HG02763 (cell line): ENCODE results near the gene BBS10.
"Not testable (repeated sequence)": the region's sequence is repeated elsewhere in the genome, so short reads cannot be mapped to it uniquely, and the experiment has no call there.

Experiments used
- ATAC-seq: cut with Tn5 transposase; IDR thresholded peaks from one replicate; pipeline ENCODE4 v1.9.1; 2021; ENCODE audit warnings: mild to moderate bottlenecking, moderate library complexity; ENCODE audit not compliant: unreplicated experiment

The BBS10 gene

GRCh38 chr12:76348079-76348901, at the start of gene BBS10:
BBS10 (minus strand) TSS chr12:76348415; CDS start chr12:76348358, 57 bp downstream.
- ATAC-seq = peak; percentile 98

GRCh38 chr12:76391461-76391860, 43.2 kb upstream of the BBS10 start:
- no peak for ATAC-seq

GRCh38 chr12:76387614-76388013, 39.4 kb upstream of the BBS10 start:
- no peak for ATAC-seq

GRCh38 chr12:76384560-76384959, 36.3 kb upstream of the BBS10 start:
- ATAC-seq = no peak

- ATAC-seq = no peak
Observed at GRCh38 chr12:76383988-76384387, 35.8 kb upstream of the BBS10 start.

- ATAC-seq = no peak
Observed at GRCh38 chr12:76379261-76379660, 31.0 kb upstream of the BBS10 start.

- not testable (repeated sequence) for ATAC-seq
Observed at GRCh38 chr12:76376876-76377275, 28.7 kb upstream of the BBS10 start.

- no peak for ATAC-seq
Observed at GRCh38 chr12:76375939-76376338, 27.7 kb upstream of the BBS10 start.

- no peak for ATAC-seq
Observed at GRCh38 chr12:76375470-76375869, 27.3 kb upstream of the BBS10 start.

GRCh38 chr12:76374386-76375020, 26.3 kb upstream of the BBS10 start:
- ATAC-seq = no peak

- no peak for ATAC-seq
Observed at GRCh38 chr12:76368230-76368629, 20.0 kb upstream of the BBS10 start.

- no peak for ATAC-seq
Observed at GRCh38 chr12:76366163-76366562, 17.9 kb upstream of the BBS10 start.

- ATAC-seq = not testable (repeated sequence)
Observed at GRCh38 chr12:76364131-76364530, 15.9 kb upstream of the BBS10 start.

GRCh38 chr12:76360316-76360715, 12.1 kb upstream of the BBS10 start:
- ATAC-seq = no peak

- ATAC-seq = no peak
Observed at GRCh38 chr12:76356071-76356470, 7.9 kb upstream of the BBS10 start.

- ATAC-seq = no peak
Observed at GRCh38 chr12:76346798-76347420, 1.3 kb downstream of the BBS10 start.

- no peak for ATAC-seq
Observed at GRCh38 chr12:76346236-76346635, 2.0 kb downstream of the BBS10 start.

GRCh38 chr12:76345569-76345968, 2.6 kb downstream of the BBS10 start:
- ATAC-seq = no peak

GRCh38 chr12:76341436-76342030, 6.7 kb downstream of the BBS10 start:
- ATAC-seq = no peak

GRCh38 chr12:76340680-76341435, 7.4 kb downstream of the BBS10 start:
- no peak for ATAC-seq

GRCh38 chr12:76337583-76337982, 10.6 kb downstream of the BBS10 start:
- no peak for ATAC-seq
